HCT116 (cell line): Measurements from ENCODE around the gene HECW1. TPM values are rescaled to one million over a fixed set of nuclear protein-coding genes. Genes with fewer than 3 reads are reported as not detected.

Source experiments
- ATAC-seq: fragments of 200-7000 bp; cut with Tn5 transposase; 2 replicates; pipeline ENCODE4 v1.9.1; 2020; ENCODE audit warnings: mild to moderate bottlenecking, moderate library complexity
- BruUV-seq: library from RNA; stranded (reverse); fragments of 400-500 nt; replicated peaks from 2 replicates; lab custom pipeline; 2021; lab: Mats Ljungman, UMichigan
- CTCF ChIA-PET: fragments of 300-600 bp; sonication (Branson Sonifier 250); formaldehyde crosslinking; loops from one replicate; lab custom pipeline; 2021; ENCODE audit warnings: antibody characterized with exemption; lab: Charles Lee
- POLR2A ChIA-PET: fragments of 300-600, 350-600 bp; sonication (Branson Sonifier 250); formaldehyde crosslinking; loops from one replicate; lab custom pipeline; 2021; ENCODE audit warnings: antibody characterized with exemption; lab: Charles Lee
- RAD21 ChIA-PET, 2 experiments: fragments of 300-600 bp; sonication (Branson Sonifier 250); formaldehyde crosslinking; loops; one replicate each; lab custom pipeline; 2023; ENCODE audit warnings: low total read pairs in 2 of 2; ENCODE audit not compliant: uncharacterized antibody in 2 of 2, unreplicated experiment in 2 of 2, low non-redundant PET in 1 of 2; lab: Charles Lee
- DNase-seq: peaks from one replicate; pipeline ENCODE4 v3.0.0-alpha.2; 2010; ENCODE audit warnings: low read depth, low spot score
- H2AFZ ChIP-seq: fragments of 200-600 bp; shearing (Covaris generic), sonication (generic); 2 replicates; pipeline ENCODE4 v1.6.1; 2017; ENCODE audit warnings: low read depth, mixed run types, mixed read lengths, antibody characterized with exemption, low read length; ENCODE audit not compliant: poor library complexity, severe bottlenecking
- H3K27ac ChIP-seq: 2 replicates; pipeline ENCODE4 v1.5.1; 2012; ENCODE audit warnings: low read depth, low read length
- H3K27me3 ChIP-seq: fragments of 200-600 bp; sonication (generic); 2 replicates; pipeline ENCODE4 v1.6.1; 2016; ENCODE audit warnings: mixed run types, low read length, mixed read lengths; ENCODE audit not compliant: insufficient read depth
- H3K36me3 ChIP-seq, 2 experiments: fragments of 200-500 bp in 1 of 2; fragments of 200-600 bp in 1 of 2; sonication (Bioruptor generic) in 1 of 2; sonication (generic) in 1 of 2; 2 replicates each; pipeline versions ENCODE4 v1.5.1 to v1.6.1; 2014 to 2016; ENCODE audit warnings: low read length in 2 of 2, inconsistent platforms in 1 of 2, mixed read lengths in 1 of 2, mixed run types in 1 of 2; ENCODE audit not compliant: insufficient read depth in 2 of 2, control insufficient read depth in 1 of 2
- H3K4me1 ChIP-seq, 2 experiments: fragments of 200-600 bp in 1 of 2; sonication (generic) in 1 of 2; 2 replicates each; pipeline versions ENCODE4 v1.5.1 to v1.6.1; 2012 to 2017; ENCODE audit warnings: low read length in 2 of 2, inconsistent platforms in 1 of 2, mild to moderate bottlenecking in 1 of 2, mixed read lengths in 1 of 2, mixed run types in 1 of 2, moderate library complexity in 1 of 2; ENCODE audit not compliant: insufficient read depth in 2 of 2, control insufficient read depth in 1 of 2
- H3K4me2 ChIP-seq: fragments of 200-600 bp; sonication (generic); 2 replicates; pipeline ENCODE4 v1.6.1; 2017; ENCODE audit warnings: mixed run types, low read length, mixed read lengths
- H3K4me3 ChIP-seq, 2 experiments: fragments of 200-600 bp in 1 of 2; sonication (generic) in 1 of 2; replicated peaks in 1 of 2; 2 replicates each; pipeline ENCODE4 v1.5.1; 2011 to 2016; ENCODE audit warnings: low read length in 2 of 2, control low read depth in 1 of 2, low read depth in 1 of 2, mild to moderate bottlenecking in 1 of 2, mixed read lengths in 1 of 2, mixed run types in 1 of 2
- H3K79me2 ChIP-seq: fragments of 200-600 bp; sonication (generic); 2 replicates; pipeline ENCODE4 v1.6.1; 2017; ENCODE audit warnings: mild to moderate bottlenecking, mixed run types, low read length, moderate library complexity, mixed read lengths; ENCODE audit not compliant: insufficient read depth
- H3K9ac ChIP-seq: fragments of 200-600 bp; sonication (generic); 2 replicates; pipeline ENCODE4 v1.6.1; 2016; ENCODE audit warnings: low read length, mixed read lengths
- H3K9me2 ChIP-seq: fragments of 200-600 bp; sonication (generic), shearing (Covaris generic); 2 replicates; pipeline ENCODE4 v1.6.1; 2017; ENCODE audit warnings: mixed run types, mild to moderate bottlenecking, moderate library complexity; ENCODE audit not compliant: insufficient read depth
- H3K9me3 ChIP-seq, 2 experiments: fragments of 200-500 bp in 1 of 2; fragments of 200-600 bp in 1 of 2; sonication (Bioruptor generic) in 1 of 2; sonication (generic) in 1 of 2; 2 replicates each; pipeline ENCODE4 v1.6.1; 2014 to 2017; ENCODE audit warnings: low read length in 2 of 2, mixed read lengths in 2 of 2, inconsistent platforms in 1 of 2, low read depth in 1 of 2, mild to moderate bottlenecking in 1 of 2, mixed run types in 1 of 2, moderate library complexity in 1 of 2; ENCODE audit not compliant: control insufficient read depth in 1 of 2, insufficient read depth in 1 of 2
- H4K20me1 ChIP-seq: fragments of 200-600 bp; sonication (generic), shearing (Covaris generic); 2 replicates; pipeline ENCODE4 v1.6.1; 2017; ENCODE audit warnings: mixed run types, mild to moderate bottlenecking, moderate library complexity; ENCODE audit not compliant: insufficient read depth
- ATF3 ChIP-seq: IDR thresholded peaks from 2 replicates; pipeline ENCODE4 v1.6.1; 2012
- CBX3 ChIP-seq: IDR thresholded peaks from 2 replicates; pipeline ENCODE4 v1.6.1; 2012; ENCODE audit warnings: low read depth
- CEBPB ChIP-seq: IDR thresholded peaks from 2 replicates; pipeline ENCODE4 v1.6.1; 2012; ENCODE audit warnings: low read depth
- CTCF ChIP-seq, 3 experiments: fragments of 200-600 bp in 1 of 3; sonication (generic) in 1 of 3; IDR thresholded peaks in 2 of 3; conservative IDR thresholded peaks in 1 of 3; 2 replicates each; pipeline ENCODE4 v1.5.1; 2012 to 2017; ENCODE audit warnings: low read depth in 2 of 3, low read length in 2 of 3, antibody characterized with exemption in 1 of 3, borderline replicate concordance in 1 of 3, control low read depth in 1 of 3, mild to moderate bottlenecking in 1 of 3, mixed read lengths in 1 of 3, mixed run types in 1 of 3, moderate library complexity in 1 of 3; ENCODE audit not compliant: insufficient read depth in 1 of 3
- EGR1 ChIP-seq: IDR thresholded peaks from 2 replicates; pipeline ENCODE4 v1.6.1; 2012; ENCODE audit warnings: low read depth
- ELF1 ChIP-seq: IDR thresholded peaks from 2 replicates; pipeline ENCODE4 v1.6.1; 2012; ENCODE audit warnings: low read depth, borderline replicate concordance
- EZH2 ChIP-seq: fragments of 200-600 bp; sonication (generic); IDR thresholded peaks from 2 replicates; pipeline ENCODE4 v1.6.1; 2017; ENCODE audit warnings: antibody characterized with exemption, mixed run types
- EZH2phosphoT487 ChIP-seq: fragments of 200-600 bp; IDR thresholded peaks from 2 replicates; pipeline ENCODE4 v1.6.1; 2018; ENCODE audit warnings: antibody characterized with exemption, borderline replicate concordance
- JUND ChIP-seq: IDR thresholded peaks from 2 replicates; pipeline ENCODE4 v1.6.1; 2012
- MAX ChIP-seq: IDR thresholded peaks from 2 replicates; pipeline ENCODE4 v1.6.1; 2012
- POLR2A ChIP-seq: IDR thresholded peaks from 2 replicates; pipeline ENCODE4 v1.7.0; 2011; ENCODE audit warnings: borderline replicate concordance; ENCODE audit not compliant: insufficient read depth, insufficient read length; ENCODE audit errors: extremely low read depth
- POLR2AphosphoS5 ChIP-seq: IDR thresholded peaks from 2 replicates; pipeline ENCODE4 v1.6.1; 2011; ENCODE audit warnings: mild to moderate bottlenecking, low read depth, low read length, moderate library complexity
- SIN3A ChIP-seq: IDR thresholded peaks from 2 replicates; pipeline ENCODE4 v1.6.1; 2012; ENCODE audit warnings: low read depth
- SP1 ChIP-seq: IDR thresholded peaks from 2 replicates; pipeline ENCODE4 v1.6.1; 2012; ENCODE audit warnings: low read depth
- SRF ChIP-seq: IDR thresholded peaks from 2 replicates; pipeline ENCODE4 v1.6.1; 2012; ENCODE audit warnings: low read depth
- TCF7L2 ChIP-seq: IDR thresholded peaks from 2 replicates; pipeline ENCODE4 v1.7.0; 2011; ENCODE audit warnings: borderline replicate concordance, inconsistent platforms; ENCODE audit not compliant: insufficient read depth, insufficient read length; ENCODE audit errors: extremely low read depth
- YY1 ChIP-seq: IDR thresholded peaks from 2 replicates; pipeline ENCODE4 v1.6.1; 2011; ENCODE audit warnings: low read length, low read depth, moderate library complexity, mild to moderate bottlenecking; ENCODE audit not compliant: insufficient replicate concordance; ENCODE audit errors: extremely low read depth
- ZBTB33 ChIP-seq: IDR thresholded peaks from 2 replicates; pipeline ENCODE4 v1.6.1; 2011; ENCODE audit warnings: mild to moderate bottlenecking, low read length, moderate library complexity; ENCODE audit not compliant: insufficient replicate concordance; ENCODE audit errors: extremely low read depth
- ZFX ChIP-seq: fragments of 450-650 bp; IDR thresholded peaks from 2 replicates; pipeline ENCODE4 v1.6.1; 2017
- ZNF274 ChIP-seq: fragments of 200-500 bp; sonication (Bioruptor generic); IDR thresholded peaks from 2 replicates; pipeline ENCODE4 v1.6.1; 2014; ENCODE audit warnings: mild to moderate bottlenecking, low read depth, low read length, inconsistent platforms
- intact Hi-C: fragments of 100-400 bp; cut with micrococcal nuclease; formaldehyde crosslinking; loops from 2 replicates; pipeline ENCODE4 v1.10.0; 2022
- total RNA-seq: library from RNA; stranded (reverse); gene quantifications from one replicate; pipeline ENCODE4 v1.2.1, GENCODE V29; 2021; ENCODE audit not compliant: unreplicated experiment

HECW1 gene
- total RNA-seq, 1 experiment from 2014 or later, result 5.6 TPM

- Histone ChIP-seq H3K4me2 (no peak overlapping the region), H3K27me3 (no peaks in the 10 kb centered on the region), H2AFZ (no peak overlapping the region), H3K36me3 (no peaks in the 10 kb centered on the region), H3K27ac (no peak overlapping the region), H3K9me2 (no peaks in the 10 kb centered on the region), H3K79me2 (no peaks in the 10 kb centered on the region), H3K9me3 (no peaks in the 10 kb centered on the region), H3K4me1 (peaks cover 6 to 10% of the 10 kb centered on the region in 2 experiments), H3K4me3 (no peak overlapping the region), H4K20me1 (no peaks in the 10 kb centered on the region), H3K9ac (no peak overlapping the region)
- POLR2A ChIA-PET, result no interaction called here
- DNase-seq (no peak), ATAC-seq (no peak)
- BruUV-seq, result no TSS peak
- CTCF ChIA-PET, result no interaction called here
- TF ChIP-seq EZH2phosphoT487 (no peak), TCF7L2 (no peak), SRF (no peak), CTCF (IDR thresholded peaks at IDR 0.05 in 2 of 3, conservative IDR thresholded peaks at IDR 0.05 in 1 of 3; ENCODE audit: borderline replicate concordance in 1 of 3, insufficient read depth in 1 of 3, low read depth in 2 of 3, low read length in 2 of 3) (no peak), JUND (no peak), POLR2A (no peak), CEBPB (no peak), ATF3 (no peak), MAX (no peak), SP1 (no peak), SIN3A (no peak), ZFX (no peak), ZBTB33 (no peak), YY1 (no peak), ELF1 (no peak), EZH2 (no peak), EGR1 (no peak), CBX3 (no peak), POLR2AphosphoS5 (no peak), ZNF274 (no peak)
- RAD21 ChIA-PET, result no interaction called here
- intact Hi-C loops, result no loop called here
These were observed 17.9 kb downstream of the HECW1 start for GRCh38 chr7:43130347-43130746.
